ENCODE results near the gene LRCH4. TPM values are rescaled to one million over a fixed set of nuclear protein-coding genes. Genes with fewer than 3 reads are reported as not detected.
A peak's percentile ranks its signal among the peaks of the same experiment; 100 is the strongest.

The LRCH4 gene
- total and polyA plus RNA-seq, 3 donors from 2014 or later, result 159 to 378 (median 314) TPM

DNA sequence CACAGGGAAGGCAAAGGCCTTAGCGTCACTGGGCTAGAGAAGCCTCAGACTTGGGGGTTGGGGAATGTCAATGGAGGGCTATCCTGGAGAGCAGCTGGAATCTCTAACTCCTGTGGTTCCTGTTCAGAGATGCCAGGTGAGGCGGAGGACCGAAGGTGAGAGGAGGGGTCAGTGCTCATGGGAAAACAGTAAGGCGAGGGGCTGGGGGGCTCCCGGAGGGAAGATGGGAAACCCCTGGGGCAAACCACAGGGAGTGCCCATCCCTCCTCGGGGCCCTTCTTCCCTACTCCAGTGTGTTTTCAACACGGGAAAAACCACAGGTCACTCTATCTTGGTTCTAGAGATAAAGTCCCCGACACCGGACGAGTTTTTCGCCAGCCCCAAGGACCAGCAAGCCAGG lies 3.3 kb downstream of the LRCH4 start:
- TF ChIP-seq POLR2A (IDR thresholded peaks at IDR 0.05), result no peak
- TF ChIP-seq CTCF (IDR thresholded peaks at IDR 0.05), result no peak
- no peak overlapping the region for H3K4me3 ChIP-seq
- peak overlapping the region; percentile 96 to 99 for H3K27ac ChIP-seq
- no peak for DNase-seq
- WGBS, 2 donors, result 59 to 62% methylated on average over 11 of the region's 11 CpGs
- peaks cover 31% of the 10 kb centered on the region for H3K4me1 ChIP-seq
- no peaks in the 10 kb centered on the region for H3K9me3 ChIP-seq
- intact Hi-C loops (cut with DNase I; ENCODE audit: low total_unique reads), result loop anchor here (1.0 kb wide), 1 partner anchor 36 kb away; no protein-coding TSS in a partner anchor
- H3K36me3 ChIP-seq (ENCODE audit: low read depth, missing control alignments), result no peaks in the 10 kb centered on the region
- H3K27me3 ChIP-seq, result no peaks in the 10 kb centered on the region

- H3K27me3 ChIP-seq, result no peaks in the 10 kb centered on the region
- intact Hi-C loops (cut with DNase I; ENCODE audit: low total_unique reads), result loop anchor here (1.0 kb wide), 1 partner anchor 36 kb away; no protein-coding TSS in a partner anchor
- H3K4me3 ChIP-seq, result no peak overlapping the region
- no peaks in the 10 kb centered on the region for H3K9me3 ChIP-seq
- TF ChIP-seq CTCF (IDR thresholded peaks at IDR 0.05), result no peak
- no peak for TF ChIP-seq POLR2A (IDR thresholded peaks at IDR 0.05)
- no peak for DNase-seq
- H3K4me1 ChIP-seq, result peaks cover 31% of the 10 kb centered on the region
- WGBS, 2 donors, result 78% methylated on average over 20 of the region's 20 CpGs; no CpG with 5 or more reads in 1 of the 2 donors
- no peaks in the 10 kb centered on the region for H3K36me3 ChIP-seq (ENCODE audit: low read depth, missing control alignments)
- peak overlapping the region; percentile 96 to 99 for H3K27ac ChIP-seq
Measured at GRCh38 chr7:100582041-100582579, 3.8 kb downstream of the LRCH4 start.

- Histone ChIP-seq H3K27ac (no peak overlapping the region), H3K4me1 (peaks cover 31% of the 10 kb centered on the region), H3K27me3 (no peaks in the 10 kb centered on the region), H3K9me3 (no peaks in the 10 kb centered on the region), H3K36me3 (ENCODE audit: low read depth, missing control alignments) (no peaks in the 10 kb centered on the region), H3K4me3 (no peak overlapping the region)
- no peak for TF ChIP-seq CTCF (IDR thresholded peaks at IDR 0.05)
- no peak for TF ChIP-seq POLR2A (IDR thresholded peaks at IDR 0.05)
- no peak for DNase-seq
- intact Hi-C loops (cut with DNase I; ENCODE audit: low total_unique reads), result no loop called here
- 75 to 86% methylated on average over 9 to 11 of the region's 11 CpGs for WGBS, 2 donors
Measured at GRCh38 chr7:100580466-100581283, 5.3 kb downstream of the LRCH4 start.

- intact Hi-C loops (cut with DNase I; ENCODE audit: low total_unique reads), result no loop called here
- DNase-seq, result no peak
- H3K36me3 ChIP-seq (ENCODE audit: low read depth, missing control alignments), result no peaks in the 10 kb centered on the region
- H3K9me3 ChIP-seq, result no peaks in the 10 kb centered on the region
- 88 to 94% methylated on average over 19 to 28 of the region's 28 CpGs for WGBS, 2 donors
- H3K27ac ChIP-seq, result no peak overlapping the region
- TF ChIP-seq POLR2A (IDR thresholded peaks at IDR 0.05), result no peak
- no peak for TF ChIP-seq CTCF (IDR thresholded peaks at IDR 0.05)
- H3K4me3 ChIP-seq, result no peak overlapping the region
- H3K27me3 ChIP-seq, result no peaks in the 10 kb centered on the region
- peaks cover 15% of the 10 kb centered on the region for H3K4me1 ChIP-seq
Measured at GRCh38 chr7:100578246-100579183, 7.4 kb downstream of the LRCH4 start.

Data from testis (tissue), 3 donors.